ENCODE measurements around the gene SNRNP48. TPM values are rescaled to one million over a fixed set of nuclear protein-coding genes. Genes with fewer than 3 reads are reported as not detected.

The SNRNP48 gene
- total and polyA plus RNA-seq, 3 experiments from 2014 or later, result 11.2 to 15.0 (median 14.6) TPM

DNA sequence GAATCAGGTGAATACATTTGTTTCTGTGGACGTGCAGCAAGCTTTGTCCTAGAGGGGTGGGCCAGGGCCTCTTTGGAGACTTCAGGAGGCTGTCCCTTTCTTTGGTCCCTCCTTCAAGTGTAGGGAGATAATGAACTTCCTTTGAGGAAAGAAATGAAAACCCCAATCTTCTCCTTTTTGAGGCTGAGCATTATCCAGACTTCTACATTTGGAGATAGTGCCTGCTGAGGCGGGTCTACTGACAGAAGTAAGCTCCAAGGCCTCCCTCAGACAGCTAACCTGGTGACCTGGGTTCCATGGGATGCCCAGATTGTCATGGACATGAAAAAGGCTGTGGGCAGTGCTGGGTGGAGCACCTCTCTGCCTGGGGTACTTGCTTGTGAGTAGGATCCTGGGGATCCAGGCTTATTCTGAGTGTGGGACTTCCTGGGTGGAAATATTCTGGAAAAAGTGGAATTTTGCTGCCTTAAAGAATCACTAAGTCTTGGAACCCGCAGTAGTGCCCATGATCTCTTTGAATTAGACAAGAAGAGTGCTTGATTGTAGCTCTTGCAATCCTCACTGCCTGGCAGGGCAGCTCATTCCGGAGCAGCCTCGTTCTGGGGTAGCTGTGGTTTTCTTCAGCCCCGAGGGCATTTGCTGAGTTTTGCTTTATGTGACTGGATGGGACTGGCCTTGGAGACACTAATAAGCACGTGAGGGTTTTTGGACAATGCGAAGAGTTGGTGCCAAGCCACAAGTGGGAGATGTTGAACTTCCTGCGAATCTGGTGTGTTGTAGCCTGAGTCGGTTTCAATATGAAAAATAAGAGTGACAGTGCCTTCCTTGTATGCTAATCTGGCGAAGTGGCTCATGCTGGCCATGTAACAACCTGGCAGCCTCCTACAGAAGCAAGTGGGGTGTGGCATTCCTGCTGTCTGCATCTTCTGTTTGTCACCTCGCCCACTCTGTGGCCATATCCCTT is 28.1 kb downstream of the SNRNP48 start:
- DNase-seq, result no peak
- H3K4me3 Mint-ChIP-seq, result no peak overlapping the region

DNA sequence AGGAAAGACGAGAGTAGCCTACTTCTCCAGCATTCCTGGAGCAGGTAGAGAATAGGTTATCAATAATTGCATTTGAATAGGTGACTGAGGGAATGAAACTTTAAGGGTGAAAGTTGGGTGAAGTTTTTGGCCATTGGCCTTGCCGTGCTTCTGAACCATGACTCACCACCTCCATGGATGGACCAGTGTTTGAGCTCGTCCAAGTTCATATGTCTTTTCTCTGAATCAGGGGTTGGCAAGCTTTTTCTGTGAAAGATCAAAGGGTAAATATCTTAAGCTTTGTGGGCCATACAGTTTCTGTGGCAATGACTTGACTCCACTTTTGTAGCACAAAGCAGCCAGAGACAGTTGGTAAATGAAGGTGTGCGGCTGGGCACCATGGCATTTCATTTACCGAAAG is 31.8 kb downstream of the SNRNP48 start:
- Histone ChIP-seq H3K4me1 (ENCODE audit: insufficient read depth, low read length) (no peaks in the 10 kb centered on the region), H3K36me3 (ENCODE audit: insufficient read depth, low read length) (no peaks in the 10 kb centered on the region), H3K27ac (ENCODE audit: low read depth, low read length) (no peak overlapping the region), H3K9me3 (ENCODE audit: low read length) (no peaks in the 10 kb centered on the region), H3K4me3 (ENCODE audit: low read length) (no peak overlapping the region), H3K27me3 (ENCODE audit: insufficient read depth, low read length, poor library complexity, severe bottlenecking) (no peaks in the 10 kb centered on the region)
- no peak overlapping the region for H3K27ac Mint-ChIP-seq
- no peak for DNase-seq
- no peaks in the 10 kb centered on the region for H3K36me3 Mint-ChIP-seq
- peaks cover 0 to 4% (median 0%) of the 10 kb centered on the region in 3 donors for H3K4me1 Mint-ChIP-seq
- POLR2A ChIA-PET, result no interaction called here
- no peaks in the 10 kb centered on the region for H3K9me3 Mint-ChIP-seq
- H3K27me3 Mint-ChIP-seq, result peaks cover 1 to 44% of the 10 kb centered on the region in 2 donors
- CTCF ChIA-PET, result interaction anchor here (1.0 to 1.2 kb wide), 2 partner anchors 10 to 346 kb away, joined by 4 to 5 read pairs; no protein-coding TSS in a partner anchor
- no peak overlapping the region for H3K4me3 Mint-ChIP-seq

More for the DNA sequence above, 28.1 kb downstream of the SNRNP48 start:
- Histone ChIP-seq H3K9me3 (ENCODE audit: low read length) (no peaks in the 10 kb centered on the region), H3K4me1 (ENCODE audit: insufficient read depth, low read length) (no peaks in the 10 kb centered on the region), H3K4me3 (ENCODE audit: low read length) (no peak overlapping the region), H3K27me3 (ENCODE audit: insufficient read depth, low read length, poor library complexity, severe bottlenecking) (no peaks in the 10 kb centered on the region), H3K36me3 (ENCODE audit: insufficient read depth, low read length) (no peaks in the 10 kb centered on the region), H3K27ac (ENCODE audit: low read depth, low read length) (no peak overlapping the region)
- CTCF ChIA-PET, result interaction anchor here (4.7 kb wide), 1 partner anchor 342 kb away, joined by 63 read pairs; no protein-coding TSS in a partner anchor
- Mint-ChIP-seq H3K9me3 (no peaks in the 10 kb centered on the region), H3K36me3 (peaks cover 0 to 4% (median under 1%) of the 10 kb centered on the region in 3 donors), H3K27ac (peak overlapping the region in 1 of 8 donors; percentile 8), H3K4me1 (peaks cover 7 to 13% (median 8%) of the 10 kb centered on the region in 3 donors), H3K27me3 (peaks cover 1 to 29% of the 10 kb centered on the region in 2 donors)
- POLR2A ChIA-PET, result no interaction called here

DNA sequence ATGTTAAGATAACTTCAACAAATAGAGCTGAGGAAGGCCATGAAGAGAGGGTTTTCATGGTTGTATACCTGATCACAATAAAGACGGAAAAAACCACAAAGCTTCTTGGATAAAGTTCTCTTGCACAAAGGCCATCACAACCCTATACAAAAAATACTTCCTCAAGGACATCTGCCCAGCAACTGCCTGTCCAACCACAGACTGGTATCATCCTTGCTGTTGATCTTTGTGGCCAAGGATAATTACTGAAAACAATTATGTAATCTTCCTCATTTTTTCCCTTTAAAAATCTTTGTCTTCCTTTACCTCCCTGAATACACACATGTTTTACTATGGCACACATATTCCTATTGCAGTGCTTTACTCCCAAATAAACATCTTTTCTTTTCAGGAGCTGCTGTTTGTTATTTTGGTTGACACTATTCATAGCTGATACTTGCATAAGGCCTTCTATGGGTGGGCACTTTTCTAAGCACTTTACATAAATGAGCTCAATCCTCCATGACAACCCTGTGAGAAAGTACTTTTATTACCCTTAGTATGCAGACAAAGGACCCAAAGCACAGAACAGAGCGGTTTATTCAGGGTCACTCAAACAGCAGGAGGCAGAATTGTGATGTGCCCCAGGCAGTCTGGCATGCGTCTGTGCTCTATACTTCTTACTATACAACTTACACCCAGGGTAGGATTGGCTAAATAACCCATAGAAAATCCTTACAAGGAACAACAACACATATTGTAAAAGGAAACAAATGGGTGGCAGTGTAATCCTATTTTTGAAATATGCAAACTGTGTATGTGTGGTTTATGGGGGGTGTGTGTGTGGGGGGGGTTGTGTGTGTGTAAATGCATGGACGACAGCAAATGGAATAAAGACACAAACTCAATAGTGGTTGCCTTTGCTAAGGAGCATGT is 35.1 kb downstream of the SNRNP48 start:
- Mint-ChIP-seq H3K36me3 (no peaks in the 10 kb centered on the region), H3K9me3 (no peaks in the 10 kb centered on the region), H3K27ac (no peak overlapping the region), H3K4me3 (no peak overlapping the region), H3K4me1 (no peaks in the 10 kb centered on the region), H3K27me3 (peaks cover 6 to 43% of the 10 kb centered on the region in 2 donors)
- Histone ChIP-seq H3K4me3 (ENCODE audit: low read length) (no peak overlapping the region), H3K27ac (ENCODE audit: low read depth, low read length) (no peak overlapping the region), H3K36me3 (ENCODE audit: insufficient read depth, low read length) (no peaks in the 10 kb centered on the region), H3K9me3 (ENCODE audit: low read length) (no peaks in the 10 kb centered on the region), H3K27me3 (ENCODE audit: insufficient read depth, low read length, poor library complexity, severe bottlenecking) (no peaks in the 10 kb centered on the region), H3K4me1 (ENCODE audit: insufficient read depth, low read length) (no peaks in the 10 kb centered on the region)
- CTCF ChIA-PET, result interaction anchor here (2.4 kb wide), 1 partner anchor 9 kb away, joined by 10 read pairs; no protein-coding TSS in a partner anchor
- POLR2A ChIA-PET, result no interaction called here
- DNase-seq, result no peak

DNA sequence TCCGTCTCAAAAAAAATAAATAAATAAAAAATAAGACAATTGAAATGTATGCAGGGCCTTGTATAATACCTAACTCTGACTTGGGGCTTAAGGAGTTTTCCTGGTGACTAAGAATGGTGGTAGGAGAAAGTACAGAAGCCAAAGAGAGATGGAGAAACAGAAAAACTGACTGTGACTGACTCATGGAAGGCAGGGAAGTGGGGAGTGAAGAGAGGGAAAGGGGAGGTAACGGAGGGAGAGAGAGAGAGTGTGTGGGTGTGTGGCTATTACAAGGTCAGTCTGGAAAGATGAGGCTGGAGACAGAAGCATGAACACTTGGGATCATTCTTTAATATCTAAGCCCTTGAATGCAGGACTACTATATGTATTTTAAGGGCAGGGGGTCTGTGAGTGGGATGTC is 38.5 kb downstream of the SNRNP48 start:
- ChIA-PET POLR2A (no interaction called here), CTCF (interaction anchor here (1.3 kb wide), 1 partner anchor 12 kb away, joined by 4 read pairs; no protein-coding TSS in a partner anchor)
- H3K27me3 Mint-ChIP-seq, result peaks cover 7 to 33% of the 10 kb centered on the region in 2 donors
- no peak overlapping the region for H3K4me3 Mint-ChIP-seq
- H3K27ac Mint-ChIP-seq, result no peak overlapping the region
- no peaks in the 10 kb centered on the region for H3K36me3 Mint-ChIP-seq
- H3K4me1 ChIP-seq (ENCODE audit: insufficient read depth, low read length), result no peaks in the 10 kb centered on the region
- no peaks in the 10 kb centered on the region for H3K27me3 ChIP-seq (ENCODE audit: insufficient read depth, low read length, poor library complexity, severe bottlenecking)
- no peaks in the 10 kb centered on the region for H3K36me3 ChIP-seq (ENCODE audit: insufficient read depth, low read length)
- H3K27ac ChIP-seq (ENCODE audit: low read depth, low read length), result no peak overlapping the region
- no peaks in the 10 kb centered on the region for H3K9me3 Mint-ChIP-seq
- no peak for DNase-seq
- H3K4me1 Mint-ChIP-seq, result no peaks in the 10 kb centered on the region
- no peaks in the 10 kb centered on the region for H3K9me3 ChIP-seq (ENCODE audit: low read length)
- H3K4me3 ChIP-seq (ENCODE audit: low read length), result no peak overlapping the region

DNA sequence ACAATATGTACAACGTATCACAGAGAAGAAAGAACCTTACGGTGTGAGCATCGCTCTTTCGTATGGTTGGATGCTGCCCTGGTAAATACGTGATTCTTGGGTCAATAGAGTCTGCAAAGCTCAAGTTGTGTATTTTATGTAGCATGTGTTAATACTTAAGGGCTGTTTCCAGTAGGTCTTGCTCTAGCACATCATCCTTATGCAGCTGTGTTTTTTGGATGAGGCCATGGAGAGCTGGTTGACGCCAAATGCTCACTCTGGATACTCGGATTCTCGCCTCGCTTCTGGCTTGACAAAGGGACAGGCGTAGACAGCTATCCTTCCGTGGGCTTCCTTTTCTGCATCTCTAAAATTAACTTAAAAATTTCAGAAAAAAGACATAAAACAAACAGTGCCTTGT is 38.9 kb downstream of the SNRNP48 start:
- H3K4me1 ChIP-seq (ENCODE audit: insufficient read depth, low read length), result no peaks in the 10 kb centered on the region
- Mint-ChIP-seq H3K36me3 (no peaks in the 10 kb centered on the region), H3K9me3 (no peaks in the 10 kb centered on the region), H3K27ac (no peak overlapping the region), H3K27me3 (peaks cover 7 to 30% of the 10 kb centered on the region in 2 donors), H3K4me3 (no peak overlapping the region), H3K4me1 (no peaks in the 10 kb centered on the region)
- no peaks in the 10 kb centered on the region for H3K27me3 ChIP-seq (ENCODE audit: insufficient read depth, low read length, poor library complexity, severe bottlenecking)
- no peaks in the 10 kb centered on the region for H3K36me3 ChIP-seq (ENCODE audit: insufficient read depth, low read length)
- no peaks in the 10 kb centered on the region for H3K9me3 ChIP-seq (ENCODE audit: low read length)
- DNase-seq, result no peak
- ChIA-PET POLR2A (no interaction called here), CTCF (interaction anchor here (1.3 kb wide), 1 partner anchor 13 kb away, joined by 4 read pairs; no protein-coding TSS in a partner anchor)
- no peak overlapping the region for H3K4me3 ChIP-seq (ENCODE audit: low read length)
- H3K27ac ChIP-seq (ENCODE audit: low read depth, low read length), result no peak overlapping the region

DNA sequence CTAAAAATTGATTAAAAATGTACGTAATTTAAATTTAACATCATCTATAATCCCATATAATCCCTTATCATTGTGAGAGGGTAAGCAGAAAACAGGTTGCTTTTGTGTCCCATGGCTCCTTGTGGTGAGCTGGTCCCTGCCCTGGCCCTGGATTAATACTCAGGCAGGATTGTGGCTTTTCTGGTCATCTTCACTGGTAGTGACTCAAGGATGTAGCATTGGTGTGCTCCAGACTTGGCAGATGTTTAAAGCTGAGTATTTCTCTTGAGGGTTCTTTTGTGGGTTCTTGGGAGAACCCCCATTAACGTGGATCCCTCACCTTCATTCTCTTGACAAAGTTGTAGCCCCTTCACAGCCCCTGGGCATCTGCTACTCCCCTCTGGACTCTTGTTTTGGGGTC is 39.3 kb downstream of the SNRNP48 start:
- no peaks in the 10 kb centered on the region for H3K36me3 Mint-ChIP-seq
- no peaks in the 10 kb centered on the region for H3K9me3 Mint-ChIP-seq
- peaks cover 7 to 28% of the 10 kb centered on the region in 2 donors for H3K27me3 Mint-ChIP-seq
- no peak overlapping the region for H3K27ac Mint-ChIP-seq
- Histone ChIP-seq H3K4me3 (ENCODE audit: low read length) (no peak overlapping the region), H3K27me3 (ENCODE audit: insufficient read depth, low read length, poor library complexity, severe bottlenecking) (no peaks in the 10 kb centered on the region), H3K4me1 (ENCODE audit: insufficient read depth, low read length) (no peaks in the 10 kb centered on the region), H3K9me3 (ENCODE audit: low read length) (no peaks in the 10 kb centered on the region), H3K27ac (ENCODE audit: low read depth, low read length) (no peak overlapping the region), H3K36me3 (ENCODE audit: insufficient read depth, low read length) (no peaks in the 10 kb centered on the region)
- ChIA-PET POLR2A (no interaction called here), CTCF (interaction anchor here (1.3 kb wide), 1 partner anchor 13 kb away, joined by 4 read pairs; no protein-coding TSS in a partner anchor)
- H3K4me1 Mint-ChIP-seq, result no peaks in the 10 kb centered on the region
- no peak overlapping the region for H3K4me3 Mint-ChIP-seq
- DNase-seq, result no peak

DNA sequence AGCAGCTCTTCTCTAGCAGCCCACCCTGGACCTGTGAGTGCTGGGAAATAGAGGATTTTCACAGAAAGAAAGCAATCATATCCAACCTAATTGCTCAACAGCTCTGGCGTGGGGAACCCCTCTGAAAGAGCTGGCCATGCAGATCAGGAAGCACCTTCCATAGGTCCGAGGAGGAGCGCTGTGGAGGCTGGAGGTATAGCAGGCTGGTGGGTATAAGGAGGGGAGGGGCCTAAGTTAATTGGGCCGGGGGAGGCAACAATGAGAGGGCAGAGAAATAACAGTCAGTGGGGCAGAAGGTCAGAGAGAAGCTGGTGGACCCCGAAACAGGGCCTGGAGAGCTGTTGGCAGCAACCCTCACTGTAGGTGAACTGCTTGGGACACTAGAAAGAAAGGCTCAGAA is 40.8 kb downstream of the SNRNP48 start:
- H3K9me3 Mint-ChIP-seq, result no peaks in the 10 kb centered on the region
- Histone ChIP-seq H3K27ac (ENCODE audit: low read depth, low read length) (no peak overlapping the region), H3K4me1 (ENCODE audit: insufficient read depth, low read length) (no peaks in the 10 kb centered on the region), H3K9me3 (ENCODE audit: low read length) (no peaks in the 10 kb centered on the region), H3K27me3 (ENCODE audit: insufficient read depth, low read length, poor library complexity, severe bottlenecking) (no peaks in the 10 kb centered on the region), H3K36me3 (ENCODE audit: insufficient read depth, low read length) (no peaks in the 10 kb centered on the region), H3K4me3 (ENCODE audit: low read length) (no peak overlapping the region)
- H3K27ac Mint-ChIP-seq, result no peak overlapping the region
- no peaks in the 10 kb centered on the region for H3K36me3 Mint-ChIP-seq
- POLR2A ChIA-PET, result no interaction called here
- no peaks in the 10 kb centered on the region for H3K4me1 Mint-ChIP-seq
- CTCF ChIA-PET, result no interaction called here
- peaks cover 8 to 21% of the 10 kb centered on the region in 2 donors for H3K27me3 Mint-ChIP-seq
- H3K4me3 Mint-ChIP-seq, result no peak overlapping the region
- no peak for DNase-seq
